ENCODE results near the gene TPTE. TPM values are rescaled to one million over a fixed set of nuclear protein-coding genes. Genes with fewer than 3 reads are reported as not detected.
"Not testable (repeated sequence)": the region's sequence is repeated elsewhere in the genome, so short reads cannot be mapped to it uniquely, and the experiment has no call there.

The TPTE gene
- polyA plus RNA-seq, 2 of the 4 experiments (the other 2 are of a cell fraction), result not detected

GRCh38 chr21:10548331-10548954, 27.1 kb downstream of the TPTE start:
- POLR2A ChIA-PET; H3K9me3 ChIP-seq; ATAC-seq; H3K4me2 ChIP-seq; H3K27ac ChIP-seq; DNase-seq (ENCODE audit: low read depth in 1 of 2, low spot score in 1 of 2); CTCF ChIA-PET; H3K4me3 ChIP-seq; FAIRE-seq; H3K4me1 ChIP-seq: not testable (repeated sequence)
- WGBS (ENCODE audit: missing lambda C conversion rate), result 0% methylated on average over 2 of the region's 2 CpGs

GRCh38 chr21:10570803-10571202, 49.4 kb downstream of the TPTE start:
- FAIRE-seq, H3K9me3 ChIP-seq, CTCF ChIA-PET: not testable (repeated sequence)

GRCh38 chr21:10574531-10575310, 53.3 kb downstream of the TPTE start:
- ATAC-seq; FAIRE-seq; CTCF ChIA-PET; H3K27ac ChIP-seq; H3K9me3 ChIP-seq; POLR2A ChIA-PET; DNase-seq (ENCODE audit: low read depth in 1 of 2, low spot score in 1 of 2); H3K4me3 ChIP-seq; H3K4me2 ChIP-seq; H3K4me1 ChIP-seq: not testable (repeated sequence)
- WGBS (ENCODE audit: missing lambda C conversion rate), result 18% methylated on average over 13 of the region's 16 CpGs

More at GRCh38 chr21:10570803-10571202, 49.4 kb downstream of the TPTE start:
- WGBS (ENCODE audit: missing lambda C conversion rate), result 0% methylated on average over 2 of the region's 2 CpGs
- H3K27ac ChIP-seq; H3K4me1 ChIP-seq; POLR2A ChIA-PET; ATAC-seq; H3K4me3 ChIP-seq; H3K4me2 ChIP-seq; DNase-seq (ENCODE audit: low read depth in 1 of 2, low spot score in 1 of 2): not testable (repeated sequence)

DNA sequence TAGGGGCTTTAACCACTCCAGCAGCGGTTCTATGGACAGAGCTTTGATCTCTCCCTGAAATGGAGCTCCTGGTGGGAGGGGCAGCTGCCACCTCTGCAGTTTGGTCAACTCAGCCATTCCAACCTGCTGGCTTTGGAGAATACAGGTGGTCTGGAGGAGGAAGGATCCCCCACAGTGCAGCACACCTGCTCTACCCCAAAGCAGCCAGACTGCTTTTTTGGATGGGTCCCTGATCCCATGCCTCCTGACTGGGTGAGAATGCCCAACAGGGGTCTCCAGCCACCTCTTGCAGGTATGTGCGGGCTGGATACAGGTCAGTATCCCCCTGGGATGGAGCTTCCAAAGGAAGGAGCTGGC, 53.9 kb downstream of the TPTE start:
- no peak for DNase-seq (ENCODE audit: low read depth in 1 of 2, low spot score in 1 of 2)
- Histone ChIP-seq H3K9me3 (no peaks in the 10 kb centered on the region), H3K4me3 (no peak overlapping the region), H3K4me2 (no peak overlapping the region), H3K4me1 (no peaks in the 10 kb centered on the region), H3K27ac (no peak overlapping the region)
- CTCF ChIA-PET, result no interaction called here
- ATAC-seq, result no peak
- no peak for FAIRE-seq
- TF ChIP-seq, protein P1, sequence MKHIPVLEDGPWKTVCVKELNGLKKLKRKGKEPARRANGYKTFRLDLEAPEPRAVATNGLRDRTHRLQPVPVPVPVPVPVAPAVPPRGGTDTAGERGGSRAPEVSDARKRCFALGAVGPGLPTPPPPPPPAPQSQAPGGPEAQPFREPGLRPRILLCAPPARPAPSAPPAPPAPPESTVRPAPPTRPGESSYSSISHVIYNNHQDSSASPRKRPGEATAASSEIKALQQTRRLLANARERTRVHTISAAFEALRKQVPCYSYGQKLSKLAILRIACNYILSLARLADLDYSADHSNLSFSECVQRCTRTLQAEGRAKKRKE (CRISPR knock-in tag; IDR thresholded peaks at IDR 0.05; ENCODE audit: low read depth), result no peak
- TF ChIP-seq BHLHE40 (IDR thresholded peaks at IDR 0.05; ENCODE audit: low read depth, low read length), result no peak
- no peak for TF ChIP-seq TFCP2L1 (CRISPR knock-in tag; IDR thresholded peaks at IDR 0.05)
- TF ChIP-seq, protein P2, sequence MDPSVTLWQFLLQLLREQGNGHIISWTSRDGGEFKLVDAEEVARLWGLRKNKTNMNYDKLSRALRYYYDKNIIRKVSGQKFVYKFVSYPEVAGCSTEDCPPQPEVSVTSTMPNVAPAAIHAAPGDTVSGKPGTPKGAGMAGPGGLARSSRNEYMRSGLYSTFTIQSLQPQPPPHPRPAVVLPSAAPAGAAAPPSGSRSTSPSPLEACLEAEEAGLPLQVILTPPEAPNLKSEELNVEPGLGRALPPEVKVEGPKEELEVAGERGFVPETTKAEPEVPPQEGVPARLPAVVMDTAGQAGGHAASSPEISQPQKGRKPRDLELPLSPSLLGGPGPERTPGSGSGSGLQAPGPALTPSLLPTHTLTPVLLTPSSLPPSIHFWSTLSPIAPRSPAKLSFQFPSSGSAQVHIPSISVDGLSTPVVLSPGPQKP (IDR thresholded peaks at IDR 0.05; ENCODE audit: low read depth, low read length), result no peak
- TF ChIP-seq RNF2 (IDR thresholded peaks at IDR 0.05; ENCODE audit: borderline replicate concordance, low read depth), result no peak
- TF ChIP-seq HDAC2 (IDR thresholded peaks at IDR 0.05), result no peak
- TF ChIP-seq RAD21 (conservative IDR thresholded peaks at IDR 0.05 in 1 of 2, IDR thresholded peaks at IDR 0.05 in 1 of 2), result no peak
- TF ChIP-seq MYC (IDR thresholded peaks at IDR 0.05; ENCODE audit: borderline replicate concordance, low read length), result no peak
- no peak for TF ChIP-seq MAX (IDR thresholded peaks at IDR 0.05)
- TF ChIP-seq JUNB (IDR thresholded peaks at IDR 0.05), result no peak
- TF ChIP-seq EHF (CRISPR knock-in tag; IDR thresholded peaks at IDR 0.05), result no peak
- TF ChIP-seq EP300 (IDR thresholded peaks at IDR 0.05), result no peak
- no peak for TF ChIP-seq CHD4 (IDR thresholded peaks at IDR 0.05; ENCODE audit: borderline replicate concordance)
- no peak for TF ChIP-seq CBX8 (IDR thresholded peaks at IDR 0.05)
- POLR2A ChIA-PET, result no interaction called here
- WGBS (ENCODE audit: missing lambda C conversion rate), result 4% methylated on average over 2 of the region's 2 CpGs
